Erythroblast (primary cell): ENCODE measurements around the gene P2RX6.

Experiments used
- GATA1 ChIP-seq: IDR thresholded peaks from 2 replicates; pipeline ENCODE4 v1.6.1; 2011; ENCODE audit warnings: low read depth, mild to moderate bottlenecking, control low read depth, low read length, moderate library complexity
- POLR2A ChIP-seq: IDR thresholded peaks from 2 replicates; pipeline ENCODE4 v1.6.1; 2011; ENCODE audit warnings: mild to moderate bottlenecking, low read length

GRCh38 chr22:20995329-20996030, 19.5 kb upstream of the P2RX6 start:
- TF ChIP-seq POLR2A (no peak), GATA1 (no peak)
